HepG2 (cell line): Measurements from ENCODE around the gene GRIK1. TPM values are rescaled to one million over a fixed set of nuclear protein-coding genes. Genes with fewer than 3 reads are reported as not detected.

Experiments
- ATAC-seq: fragments of 200-7000 bp; cut with Tn5 transposase; 3 replicates; pipeline ENCODE4 v1.9.1; 2020; ENCODE audit warnings: mild to moderate bottlenecking, moderate library complexity
- BruUV-seq: library from RNA; stranded (reverse); fragments of 400-500 nt; replicated peaks from 2 replicates; lab custom pipeline; 2021; lab: Mats Ljungman, UMichigan
- CTCF ChIA-PET: fragments of 300-600 bp; formaldehyde crosslinking; extraction: SDS; loops from one replicate; lab custom pipeline; 2021; ENCODE audit warnings: low total read pairs, inconsistent platforms, low intra/inter-chr PET ratio; lab: Yijun Ruan, JAX
- POLR2A ChIA-PET: fragments of 350-600 bp; sonication (Branson Sonifier 250); formaldehyde crosslinking; loops from one replicate; lab custom pipeline; 2020; ENCODE audit warnings: antibody characterized with exemption, inconsistent platforms; lab: Yijun Ruan, JAX
- DNase-seq: peaks from one replicate; pipeline ENCODE4 v3.0.0-alpha.2; 2015; ENCODE audit warnings: low spot score
- FAIRE-seq: peaks from 3 replicates; lab custom pipeline; 2011; peaks lifted over from hg19 to GRCh38; lab: Jason Lieb, UNC
- H2AFZ ChIP-seq: one replicate; pipeline ENCODE4 v1.6.1; 2011; ENCODE audit warnings: low read length, inconsistent platforms
- H3K27ac ChIP-seq: fragments of 300-600 bp; 3 replicates; pipeline ENCODE4 v1.8.0; 2011; ENCODE audit warnings: mixed run types, mild to moderate bottlenecking, mixed read lengths, low read length, inconsistent platforms; ENCODE audit not compliant: insufficient read depth; ENCODE audit errors: extremely low read length
- H3K27me3 ChIP-seq, 2 experiments: fragments of 200-600 bp in 1 of 2; 2 replicates in 1 of 2; 3 replicates in 1 of 2; pipeline versions ENCODE4 v1.6.0 to v1.8.0; 2011; ENCODE audit warnings: low read length in 2 of 2, mild to moderate bottlenecking in 2 of 2, moderate library complexity in 2 of 2, inconsistent platforms in 1 of 2; ENCODE audit not compliant: insufficient read depth in 2 of 2, control insufficient read depth in 1 of 2
- H3K36me3 ChIP-seq, 2 experiments: fragments of 200-600 bp in 1 of 2; replicated peaks in 1 of 2; 2 replicates in 1 of 2; 3 replicates in 1 of 2; pipeline versions ENCODE4 v1.5.1 to v1.8.0; 2011; ENCODE audit warnings: low read length in 2 of 2, inconsistent platforms in 1 of 2; ENCODE audit not compliant: insufficient read depth in 2 of 2, control insufficient read depth in 1 of 2
- H3K4me1 ChIP-seq: 2 replicates; pipeline ENCODE4 v1.5.1; 2012; ENCODE audit warnings: low read length, inconsistent platforms; ENCODE audit not compliant: insufficient read depth
- H3K4me2 ChIP-seq: 2 replicates; pipeline ENCODE4 v1.6.0; 2011; ENCODE audit warnings: low read depth, low read length, inconsistent platforms
- H3K4me3 ChIP-seq, 3 experiments: fragments of 200-600 bp in 1 of 3; sonication (generic), shearing (Covaris generic) in 1 of 3; replicated peaks in 1 of 3; 2 replicates each; pipeline ENCODE4 v1.5.1; 2011 to 2016; ENCODE audit warnings: low read length in 3 of 3, inconsistent platforms in 2 of 3, low read depth in 2 of 3, mild to moderate bottlenecking in 2 of 3, control low read depth in 1 of 3, mixed read lengths in 1 of 3; ENCODE audit not compliant: insufficient read depth in 1 of 3
- H3K79me2 ChIP-seq: one replicate; pipeline ENCODE4 v1.6.1; 2011; ENCODE audit warnings: low read length, inconsistent platforms; ENCODE audit not compliant: insufficient read depth
- H3K9ac ChIP-seq: 2 replicates; pipeline ENCODE4 v1.6.0; 2011; ENCODE audit warnings: mild to moderate bottlenecking, low read depth, low read length, inconsistent platforms; ENCODE audit not compliant: insufficient read depth
- H3K9me3 ChIP-seq: 2 replicates; pipeline ENCODE4 v1.5.1; 2012; ENCODE audit warnings: mild to moderate bottlenecking, low read length
- H4K20me1 ChIP-seq: 2 replicates; pipeline ENCODE4 v1.6.0; 2011; ENCODE audit warnings: inconsistent platforms, mild to moderate bottlenecking, low read length, moderate library complexity; ENCODE audit not compliant: insufficient read depth
- ARID4A ChIP-seq: sonication (generic); formaldehyde crosslinking; IDR thresholded peaks from 2 replicates; pipeline ENCODE4 v1.5.0; 2020; ENCODE audit warnings: mild to moderate bottlenecking, missing genetic modification reagents, borderline replicate concordance
- DNMT1 ChIP-seq: sonication (generic); formaldehyde crosslinking; IDR thresholded peaks from 2 replicates; pipeline ENCODE4 v1.5.1; 2020; ENCODE audit warnings: mild to moderate bottlenecking, missing genetic modification reagents
- RXRA ChIP-seq: sonication (generic); formaldehyde crosslinking; IDR thresholded peaks from 2 replicates; pipeline ENCODE4 v1.5.1; 2020; ENCODE audit warnings: missing genetic modification reagents
- SOX6 ChIP-seq, 2 experiments: fragments of 450-650 bp in 1 of 2; sonication (generic) in 1 of 2; formaldehyde crosslinking in 1 of 2; IDR thresholded peaks; 2 replicates each; pipeline versions ENCODE4 v1.4.0 to v1.6.1; 2017 to 2020; ENCODE audit warnings: antibody characterized with exemption in 1 of 2, mild to moderate bottlenecking in 1 of 2, missing genetic modification reagents in 1 of 2
- ZBTB3 ChIP-seq: sonication (generic); formaldehyde crosslinking; IDR thresholded peaks from 2 replicates; pipeline ENCODE4 v1.4.0; 2020; ENCODE audit warnings: low read depth, mild to moderate bottlenecking, moderate library complexity, missing genetic modification reagents, borderline replicate concordance
- ZFP36L2 ChIP-seq: sonication (generic); formaldehyde crosslinking; IDR thresholded peaks from 2 replicates; pipeline ENCODE4 v1.4.0; 2020; ENCODE audit warnings: missing genetic modification reagents
- ZFP62 ChIP-seq: sonication (generic); formaldehyde crosslinking; IDR thresholded peaks from 2 replicates; pipeline ENCODE4 v1.4.0; 2020; ENCODE audit warnings: missing genetic modification reagents
- ZNF331 ChIP-seq: sonication (generic); formaldehyde crosslinking; IDR thresholded peaks from 2 replicates; pipeline ENCODE4 v1.4.0; 2020; ENCODE audit warnings: missing genetic modification reagents
- ZNF597 ChIP-seq: sonication (generic); formaldehyde crosslinking; IDR thresholded peaks from 2 replicates; pipeline ENCODE4 v1.5.0; 2020; ENCODE audit warnings: missing genetic modification reagents
- ZNF839 ChIP-seq: sonication (generic); formaldehyde crosslinking; IDR thresholded peaks from 2 replicates; pipeline ENCODE4 v1.4.0; 2020; ENCODE audit warnings: missing genetic modification reagents, mild to moderate bottlenecking, borderline replicate concordance
- WGBS: methylation state at CpG from one replicate; pipeline ENCODE4 v1.1.6; 2017; ENCODE audit warnings: low lambda C conversion rate; 5-methylcytosine and 5-hydroxymethylcytosine counted together
- in situ Hi-C: cut with HindIII; loops from 2 replicates; pipeline ENCODE4 v1.10.0; 2017; ENCODE audit warnings: low pct_unique_long_range_greater_than_20kb; ENCODE audit not compliant: extremely low pct_ligation_motif_present
- intact Hi-C: fragments of 100-400 bp; cut with micrococcal nuclease; formaldehyde crosslinking; loops from one replicate; pipeline ENCODE4 v1.10.0; 2022; ENCODE audit not compliant: unreplicated experiment
- polyA plus RNA-seq, 8 experiments: library from polyadenylated mRNA; depleted of rRNA in 3 of 8; stranded (reverse) in 7 of 8; unstranded in 1 of 8; fragments of >200 nt; fragmentation: Illumina TruSeq in 4 of 8; extraction: Trizol in 4 of 8; gene quantifications; 2 replicates each; pipeline versions ENCODE4 v1.2.1 to v1.2.3, GENCODE V29; 2011 to 2016; ENCODE audit warnings: low read depth in 4 of 8, missing spikeins in 1 of 8, mixed read lengths in 1 of 8; ENCODE audit not compliant: insufficient read depth in 1 of 8
- total RNA-seq, 5 experiments: library from RNA; depleted of rRNA; stranded (reverse); fragments of >200 nt; fragmentation: Illumina TruSeq; extraction: Trizol; gene quantifications; 2 replicates each; pipeline ENCODE4 v1.2.3, GENCODE V29; 2016; ENCODE audit warnings: low read depth in 1 of 5
- TF ChIP-seq, protein P1 (sequence below): sonication (generic); formaldehyde crosslinking; IDR thresholded peaks from 2 replicates; pipeline ENCODE4 v1.5.0; 2020; ENCODE audit warnings: missing genetic modification reagents
- TF ChIP-seq, protein P2 (sequence below): IDR thresholded peaks from 2 replicates; pipeline ENCODE4 v1.6.1; 2016; ENCODE audit warnings: low read depth, control low read depth
- TF ChIP-seq, protein P3 (sequence below): sonication (generic); formaldehyde crosslinking; IDR thresholded peaks from 2 replicates; pipeline ENCODE4 v1.5.0; 2020; ENCODE audit warnings: mild to moderate bottlenecking, low read depth, missing genetic modification reagents, borderline replicate concordance
- TF ChIP-seq, protein P4 (sequence below): sonication (generic); formaldehyde crosslinking; IDR thresholded peaks from 2 replicates; pipeline ENCODE4 v1.4.0; 2020; ENCODE audit warnings: missing genetic modification reagents

GRIK1 gene
- total and polyA plus RNA-seq, 2 of the 13 experiments (the other 11 are each of a cell fraction or from before 2014, with no cell fraction given) = not detected

GRCh38 chr21:29637134-29637533 is 302.7 kb downstream of the GRIK1 start (continued):
- TF ChIP-seq, protein P1, sequence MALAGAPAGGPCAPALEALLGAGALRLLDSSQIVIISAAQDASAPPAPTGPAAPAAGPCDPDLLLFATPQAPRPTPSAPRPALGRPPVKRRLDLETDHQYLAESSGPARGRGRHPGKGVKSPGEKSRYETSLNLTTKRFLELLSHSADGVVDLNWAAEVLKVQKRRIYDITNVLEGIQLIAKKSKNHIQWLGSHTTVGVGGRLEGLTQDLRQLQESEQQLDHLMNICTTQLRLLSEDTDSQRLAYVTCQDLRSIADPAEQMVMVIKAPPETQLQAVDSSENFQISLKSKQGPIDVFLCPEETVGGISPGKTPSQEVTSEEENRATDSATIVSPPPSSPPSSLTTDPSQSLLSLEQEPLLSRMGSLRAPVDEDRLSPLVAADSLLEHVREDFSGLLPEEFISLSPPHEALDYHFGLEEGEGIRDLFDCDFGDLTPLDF = no peak
- TF ChIP-seq RXRA = no peak
- TF ChIP-seq ARID4A (CRISPR knock-in tag) = no peak
- no peak for TF ChIP-seq ZBTB3 (CRISPR knock-in tag)

- no peak overlapping the region for H3K4me3 ChIP-seq
- ATAC-seq = no peak
- no peak for FAIRE-seq
- H3K36me3 ChIP-seq = no peaks in the 10 kb centered on the region
- H2AFZ ChIP-seq = no peak overlapping the region
- H3K9me3 ChIP-seq = no peaks in the 10 kb centered on the region
- no peaks in the 10 kb centered on the region for H4K20me1 ChIP-seq
- no peaks in the 10 kb centered on the region for H3K79me2 ChIP-seq
- no TSS peak for BruUV-seq
- intact Hi-C loops = no loop called here
- ChIA-PET POLR2A (no interaction called here), CTCF (no interaction called here)
- no peak overlapping the region for H3K4me2 ChIP-seq
- in situ Hi-C loops = no loop called here
- no peak overlapping the region for H3K27ac ChIP-seq
- WGBS = 25% methylated on average over 4 of the region's 4 CpGs
- no peaks in the 10 kb centered on the region for H3K27me3 ChIP-seq
- DNase-seq = no peak
- H3K9ac ChIP-seq = no peak overlapping the region
- H3K4me1 ChIP-seq = no peaks in the 10 kb centered on the region
- TF ChIP-seq DNMT1 (CRISPR knock-in tag) (no peak), ZNF331 (CRISPR knock-in tag) (no peak), ZNF597 (CRISPR knock-in tag) (no peak), ZNF839 (CRISPR knock-in tag) (no peak), ZFP62 (CRISPR knock-in tag) (no peak), SOX6 (IDR thresholded peaks at IDR 0.05) (no peak), SOX6 (CRISPR knock-in tag; IDR thresholded peaks at IDR 0.05) (no peak), ZFP36L2 (no peak)
- TF ChIP-seq, protein P2, sequence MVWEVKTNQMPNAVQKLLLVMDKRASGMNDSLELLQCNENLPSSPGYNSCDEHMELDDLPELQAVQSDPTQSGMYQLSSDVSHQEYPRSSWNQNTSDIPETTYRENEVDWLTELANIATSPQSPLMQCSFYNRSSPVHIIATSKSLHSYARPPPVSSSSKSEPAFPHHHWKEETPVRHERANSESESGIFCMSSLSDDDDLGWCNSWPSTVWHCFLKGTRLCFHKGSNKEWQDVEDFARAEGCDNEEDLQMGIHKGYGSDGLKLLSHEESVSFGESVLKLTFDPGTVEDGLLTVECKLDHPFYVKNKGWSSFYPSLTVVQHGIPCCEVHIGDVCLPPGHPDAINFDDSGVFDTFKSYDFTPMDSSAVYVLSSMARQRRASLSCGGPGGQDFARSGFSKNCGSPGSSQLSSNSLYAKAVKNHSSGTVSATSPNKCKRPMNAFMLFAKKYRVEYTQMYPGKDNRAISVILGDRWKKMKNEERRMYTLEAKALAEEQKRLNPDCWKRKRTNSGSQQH = no peak
- TF ChIP-seq, protein P3, sequence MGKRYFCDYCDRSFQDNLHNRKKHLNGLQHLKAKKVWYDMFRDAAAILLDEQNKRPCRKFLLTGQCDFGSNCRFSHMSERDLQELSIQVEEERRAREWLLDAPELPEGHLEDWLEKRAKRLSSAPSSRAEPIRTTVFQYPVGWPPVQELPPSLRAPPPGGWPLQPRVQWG (CRISPR knock-in tag) = no peak
- TF ChIP-seq, protein P4, sequence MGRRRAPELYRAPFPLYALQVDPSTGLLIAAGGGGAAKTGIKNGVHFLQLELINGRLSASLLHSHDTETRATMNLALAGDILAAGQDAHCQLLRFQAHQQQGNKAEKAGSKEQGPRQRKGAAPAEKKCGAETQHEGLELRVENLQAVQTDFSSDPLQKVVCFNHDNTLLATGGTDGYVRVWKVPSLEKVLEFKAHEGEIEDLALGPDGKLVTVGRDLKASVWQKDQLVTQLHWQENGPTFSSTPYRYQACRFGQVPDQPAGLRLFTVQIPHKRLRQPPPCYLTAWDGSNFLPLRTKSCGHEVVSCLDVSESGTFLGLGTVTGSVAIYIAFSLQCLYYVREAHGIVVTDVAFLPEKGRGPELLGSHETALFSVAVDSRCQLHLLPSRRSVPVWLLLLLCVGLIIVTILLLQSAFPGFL = no peak
Measured at GRCh38 chr21:29634418-29634817, 305.4 kb downstream of the GRIK1 start.
